IMR-90 (cell line): ENCODE measurements around the gene ACAD11. TPM values are rescaled to one million over a fixed set of nuclear protein-coding genes. Genes with fewer than 3 reads are reported as not detected.

Experiments used
- ATAC-seq: fragments of 200-7000 bp; cut with Tn5 transposase; 2 replicates; pipeline ENCODE4 v1.9.1; 2020; ENCODE audit warnings: low read depth, mild to moderate bottlenecking, moderate library complexity
- BruUV-seq: library from RNA; stranded (reverse); fragments of 400-500 nt; replicated peaks from 2 replicates; lab custom pipeline; 2021; lab: Mats Ljungman, UMichigan
- CTCF ChIA-PET: fragments of 300-600 bp; formaldehyde crosslinking; extraction: SDS; loops from one replicate; lab custom pipeline; 2021; ENCODE audit warnings: antibody characterized with exemption; lab: Yijun Ruan, JAX
- POLR2A ChIA-PET: fragments of 300-600 bp; sonication (Branson Sonifier 250); formaldehyde crosslinking; loops from one replicate; lab custom pipeline; 2022; ENCODE audit warnings: antibody characterized with exemption; ENCODE audit not compliant: unreplicated experiment; lab: Charles Lee
- DNase-seq: peaks from one replicate; pipeline ENCODE4 v3.0.0; 2013
- H2AFZ ChIP-seq: replicated peaks from 2 replicates; pipeline ENCODE3; 2013; ENCODE audit warnings: low read length, mild to moderate bottlenecking; ENCODE audit not compliant: poor library complexity
- H2AK5ac ChIP-seq: 2 replicates; pipeline ENCODE4 v1.6.1; 2013; ENCODE audit warnings: low read depth, low read length, inconsistent platforms
- H2AK9ac ChIP-seq: replicated peaks from 2 replicates; pipeline ENCODE3; 2013; ENCODE audit warnings: mild to moderate bottlenecking, low read depth, low read length, moderate library complexity; ENCODE audit not compliant: poor library complexity
- H2BK120ac ChIP-seq: 2 replicates; pipeline ENCODE4 v1.6.1; 2013; ENCODE audit warnings: low read depth, low read length, inconsistent platforms
- H2BK15ac ChIP-seq: 3 replicates; pipeline ENCODE4 v1.6.1; 2013; ENCODE audit warnings: low read depth, low read length, inconsistent platforms
- H2BK20ac ChIP-seq: 2 replicates; pipeline ENCODE4 v1.6.1; 2013; ENCODE audit warnings: low read depth, mild to moderate bottlenecking, inconsistent platforms, low read length, moderate library complexity
- H2BK5ac ChIP-seq: 2 replicates; pipeline ENCODE4 v1.6.1; 2013; ENCODE audit warnings: mild to moderate bottlenecking, low read depth, low read length, inconsistent platforms; ENCODE audit not compliant: poor library complexity, severe bottlenecking
- H3K14ac ChIP-seq: replicated peaks from 2 replicates; pipeline ENCODE4 v1.6.1; 2013; ENCODE audit warnings: low read depth, low read length, inconsistent platforms
- H3K18ac ChIP-seq: 2 replicates; pipeline ENCODE4 v1.6.1; 2013; ENCODE audit warnings: low read depth, low read length, control low read depth
- H3K23ac ChIP-seq: 2 replicates; pipeline ENCODE4 v1.6.1; 2013; ENCODE audit warnings: low read depth, low read length, inconsistent platforms
- H3K27ac ChIP-seq: 2 replicates; pipeline ENCODE4 v1.5.1; 2013; ENCODE audit warnings: mild to moderate bottlenecking, control low read depth, low read length; ENCODE audit not compliant: insufficient read depth
- H3K27me3 ChIP-seq: 2 replicates; pipeline ENCODE4 v1.6.1; 2013; ENCODE audit warnings: low read length; ENCODE audit not compliant: control insufficient read depth, insufficient read depth
- H3K36me3 ChIP-seq: 2 replicates; pipeline ENCODE4 v1.6.1; 2013; ENCODE audit warnings: low read length, mixed read lengths; ENCODE audit not compliant: control insufficient read depth, insufficient read depth
- H3K4ac ChIP-seq: 2 replicates; pipeline ENCODE4 v1.6.1; 2013; ENCODE audit warnings: low read depth, low read length, inconsistent platforms
- H3K4me1 ChIP-seq: 2 replicates; pipeline ENCODE4 v1.6.1; 2013; ENCODE audit warnings: low read length, mixed read lengths; ENCODE audit not compliant: control insufficient read depth, insufficient read depth
- H3K4me2 ChIP-seq: 2 replicates; pipeline ENCODE4 v1.6.1; 2013; ENCODE audit warnings: low read depth, mild to moderate bottlenecking, control low read depth, low read length, moderate library complexity
- H3K4me3 ChIP-seq: 2 replicates; pipeline ENCODE4 v1.5.1; 2013; ENCODE audit warnings: low read depth, mild to moderate bottlenecking, control low read depth, low read length, moderate library complexity; ENCODE audit not compliant: insufficient read depth
- H3K56ac ChIP-seq: 2 replicates; pipeline ENCODE4 v1.6.1; 2013; ENCODE audit warnings: low read length, inconsistent platforms; ENCODE audit not compliant: insufficient read depth; ENCODE audit errors: extremely low read depth
- H3K79me1 ChIP-seq, 2 experiments: 2 replicates each; pipeline ENCODE4 v1.6.1; 2013; ENCODE audit warnings: low read length in 2 of 2, inconsistent platforms in 1 of 2, low read depth in 1 of 2
- H3K9ac ChIP-seq: 2 replicates; pipeline ENCODE4 v1.6.1; 2013; ENCODE audit warnings: low read depth, low read length, control low read depth
- H3K9me1 ChIP-seq: 2 replicates; pipeline ENCODE4 v1.6.1; 2013; ENCODE audit warnings: low read length, inconsistent platforms; ENCODE audit not compliant: insufficient read depth
- H3K9me3 ChIP-seq: 2 replicates; pipeline ENCODE4 v1.6.1; 2013; ENCODE audit warnings: low read length; ENCODE audit not compliant: control insufficient read depth, insufficient read depth
- H4K20me1 ChIP-seq: 2 replicates; pipeline ENCODE4 v1.6.1; 2013; ENCODE audit warnings: low read length, inconsistent platforms; ENCODE audit not compliant: insufficient read depth
- H4K5ac ChIP-seq: 2 replicates; pipeline ENCODE4 v1.6.1; 2013; ENCODE audit warnings: mild to moderate bottlenecking, low read depth, low read length, control low read depth
- H4K8ac ChIP-seq, 2 experiments: 2 replicates each; pipeline ENCODE4 v1.6.1; 2013; ENCODE audit warnings: low read depth in 2 of 2, low read length in 2 of 2, control low read depth in 1 of 2, inconsistent platforms in 1 of 2
- H4K91ac ChIP-seq: 2 replicates; pipeline ENCODE4 v1.6.1; 2013; ENCODE audit warnings: low read depth, low read length, inconsistent platforms; ENCODE audit not compliant: insufficient read depth
- BHLHE40 ChIP-seq: fragments of 150-350 bp; IDR thresholded peaks from 2 replicates; pipeline ENCODE4 v1.6.1; 2016; ENCODE audit warnings: mild to moderate bottlenecking, low read depth, low read length
- CTCF ChIP-seq: conservative IDR thresholded peaks from 2 replicates; pipeline ENCODE4 v1.5.1; 2012; ENCODE audit warnings: mild to moderate bottlenecking, low read depth, low read length, improper control_type of control experiment
- FOS ChIP-seq: fragments of 150-350 bp; IDR thresholded peaks from 2 replicates; pipeline ENCODE4 v1.6.1; 2016; ENCODE audit warnings: low read depth, low read length
- WGBS, 2 experiments: methylation state at CpG; one replicate each; pipeline versions ENCODE4 v1.1.5 to v1.1.7; 2013; ENCODE audit warnings: missing lambda C conversion rate in 2 of 2; ENCODE audit not compliant: insufficient read length in 1 of 2; ENCODE audit errors: extremely low coverage in 2 of 2; 5-methylcytosine and 5-hydroxymethylcytosine counted together
- dilution Hi-C: fragments of 300-500 bp; cut with HindIII; formaldehyde crosslinking; loops from one replicate; pipeline ENCODE4 v1.14.3; 2018; ENCODE audit warnings: low sequenced_read_pairs; ENCODE audit not compliant: unreplicated experiment
- in situ Hi-C: fragments of 300-500 bp; cut with MboI; formaldehyde crosslinking; loops from 3 replicates; pipeline ENCODE4 v1.14.3; 2019; ENCODE audit warnings: low sequenced_read_pairs, inconsistent platforms, mixed read lengths
- intact Hi-C: fragments of 100-400 bp; cut with micrococcal nuclease; formaldehyde crosslinking; loops from 2 replicates; pipeline ENCODE4 v1.10.0; 2022
- polyA plus RNA-seq, 3 experiments: library from polyadenylated mRNA; depleted of rRNA; stranded (reverse); fragments of >200 nt; gene quantifications; 2 replicates each; pipeline ENCODE4 v1.2.3, GENCODE V29; 2012; ENCODE audit warnings: low replicate concordance in 1 of 3
- total RNA-seq: library from RNA; depleted of rRNA; stranded (reverse); fragments of >200 nt; gene quantifications from 2 replicates; pipeline ENCODE4 v1.2.3, GENCODE V29; 2012

Gene ACAD11
- total and polyA plus RNA-seq, 2 of the 4 experiments (the other 2 are of a cell fraction), result 16.0 to 18.8 TPM

- intact Hi-C loops, result loop anchor here (5.0 kb wide), 1 partner anchor 52 kb away; no protein-coding TSS in a partner anchor
- 0 out of 2 replicates have a peak, but pooled peaks have one; percentile 12 for TF ChIP-seq BHLHE40
- TF ChIP-seq FOS, result peak; percentile 65; the same call in 1 of the 2 replicates
- TF ChIP-seq CTCF, result no peak
These were observed 65.7 kb downstream of the ACAD11 start for GRCh38 chr3:132593947-132594323.

More at GRCh38 chr3:132593947-132594323, 65.7 kb downstream of the ACAD11 start:
- Histone ChIP-seq H3K4me3 (no peak overlapping the region), H3K9ac (peak overlapping the region; percentile 71; the same call in 1 of the 2 replicates), H2BK5ac (peak overlapping the region; percentile 100), H3K18ac (peak overlapping the region; percentile 97), H3K79me1 (peaks cover 0 to 12% of the 10 kb centered on the region in 2 experiments; a peak in 2 of 4 replicates), H2AK9ac (no peak overlapping the region), H2BK120ac (peak overlapping the region; percentile 100), H2AFZ (no peak overlapping the region), H3K9me1 (peaks cover 8% of the 10 kb centered on the region), H3K9me3 (no peaks in the 10 kb centered on the region), H3K27ac (peak overlapping the region; percentile 100), H2AK5ac (peak overlapping the region; percentile 100), H3K14ac (peak overlapping the region; percentile 100), H4K5ac (peak overlapping the region; percentile 90), H3K4me2 (peak overlapping the region; percentile 84), H4K20me1 (no peaks in the 10 kb centered on the region), H4K91ac (peak overlapping the region; percentile 99), H4K8ac (peak overlapping the region; percentile 92 to 99), H3K4ac (peak overlapping the region; percentile 100; the same call in 1 of the 2 replicates), H2BK20ac (peak overlapping the region; percentile 100), H3K4me1 (peaks cover 8% of the 10 kb centered on the region), H3K56ac (peak overlapping the region; percentile 99), H3K23ac (peak overlapping the region; percentile 91), H3K36me3 (peaks cover 5% of the 10 kb centered on the region), H3K27me3 (no peaks in the 10 kb centered on the region), H2BK15ac (peak overlapping the region; percentile 99)
- in situ Hi-C loops, result no loop called here
- ChIA-PET POLR2A (no interaction called here), CTCF (interaction anchor here (0.6 to 0.8 kb wide), 3 partner anchors 48 to 89 kb away, joined by 3 to 4 read pairs (median 3); no protein-coding TSS in a partner anchor)
- DNase-seq, result peak; percentile 85
- no CpG with 5 or more reads among the region's 3 CpGs for WGBS, 2 experiments
- dilution Hi-C loops, result no loop called here
- BruUV-seq, result no TSS peak
- ATAC-seq, result peak; percentile 88
